IMR-90 (cell line): ENCODE measurements around the gene SLC8A3. TPM values are rescaled to one million over a fixed set of nuclear protein-coding genes. Genes with fewer than 3 reads are reported as not detected.
A peak's percentile ranks its signal among the peaks of the same experiment; 100 is the strongest.

Experiments
- ATAC-seq: fragments of 200-7000 bp; cut with Tn5 transposase; 2 replicates; pipeline ENCODE4 v1.9.1; 2020; ENCODE audit warnings: low read depth, mild to moderate bottlenecking, moderate library complexity
- BruUV-seq: library from RNA; stranded (reverse); fragments of 400-500 nt; replicated peaks from 2 replicates; lab custom pipeline; 2021; lab: Mats Ljungman, UMichigan
- CTCF ChIA-PET: fragments of 300-600 bp; formaldehyde crosslinking; extraction: SDS; loops from one replicate; lab custom pipeline; 2021; ENCODE audit warnings: antibody characterized with exemption; lab: Yijun Ruan, JAX
- POLR2A ChIA-PET: fragments of 300-600 bp; sonication (Branson Sonifier 250); formaldehyde crosslinking; loops from one replicate; lab custom pipeline; 2022; ENCODE audit warnings: antibody characterized with exemption; ENCODE audit not compliant: unreplicated experiment; lab: Charles Lee
- DNase-seq: peaks from one replicate; pipeline ENCODE4 v3.0.0; 2013
- H2AFZ ChIP-seq: replicated peaks from 2 replicates; pipeline ENCODE3; 2013; ENCODE audit warnings: low read length, mild to moderate bottlenecking; ENCODE audit not compliant: poor library complexity
- H2AK5ac ChIP-seq: 2 replicates; pipeline ENCODE4 v1.6.1; 2013; ENCODE audit warnings: low read depth, low read length, inconsistent platforms
- H2AK9ac ChIP-seq: replicated peaks from 2 replicates; pipeline ENCODE3; 2013; ENCODE audit warnings: mild to moderate bottlenecking, low read depth, low read length, moderate library complexity; ENCODE audit not compliant: poor library complexity
- H2BK120ac ChIP-seq: 2 replicates; pipeline ENCODE4 v1.6.1; 2013; ENCODE audit warnings: low read depth, low read length, inconsistent platforms
- H2BK15ac ChIP-seq: 3 replicates; pipeline ENCODE4 v1.6.1; 2013; ENCODE audit warnings: low read depth, low read length, inconsistent platforms
- H2BK20ac ChIP-seq: 2 replicates; pipeline ENCODE4 v1.6.1; 2013; ENCODE audit warnings: low read depth, mild to moderate bottlenecking, inconsistent platforms, low read length, moderate library complexity
- H2BK5ac ChIP-seq: 2 replicates; pipeline ENCODE4 v1.6.1; 2013; ENCODE audit warnings: mild to moderate bottlenecking, low read depth, low read length, inconsistent platforms; ENCODE audit not compliant: poor library complexity, severe bottlenecking
- H3K14ac ChIP-seq: replicated peaks from 2 replicates; pipeline ENCODE4 v1.6.1; 2013; ENCODE audit warnings: low read depth, low read length, inconsistent platforms
- H3K18ac ChIP-seq: 2 replicates; pipeline ENCODE4 v1.6.1; 2013; ENCODE audit warnings: low read depth, low read length, control low read depth
- H3K23ac ChIP-seq: 2 replicates; pipeline ENCODE4 v1.6.1; 2013; ENCODE audit warnings: low read depth, low read length, inconsistent platforms
- H3K27ac ChIP-seq: 2 replicates; pipeline ENCODE4 v1.5.1; 2013; ENCODE audit warnings: mild to moderate bottlenecking, control low read depth, low read length; ENCODE audit not compliant: insufficient read depth
- H3K27me3 ChIP-seq: 2 replicates; pipeline ENCODE4 v1.6.1; 2013; ENCODE audit warnings: low read length; ENCODE audit not compliant: control insufficient read depth, insufficient read depth
- H3K36me3 ChIP-seq: 2 replicates; pipeline ENCODE4 v1.6.1; 2013; ENCODE audit warnings: low read length, mixed read lengths; ENCODE audit not compliant: control insufficient read depth, insufficient read depth
- H3K4ac ChIP-seq: 2 replicates; pipeline ENCODE4 v1.6.1; 2013; ENCODE audit warnings: low read depth, low read length, inconsistent platforms
- H3K4me1 ChIP-seq: 2 replicates; pipeline ENCODE4 v1.6.1; 2013; ENCODE audit warnings: low read length, mixed read lengths; ENCODE audit not compliant: control insufficient read depth, insufficient read depth
- H3K4me2 ChIP-seq: 2 replicates; pipeline ENCODE4 v1.6.1; 2013; ENCODE audit warnings: low read depth, mild to moderate bottlenecking, control low read depth, low read length, moderate library complexity
- H3K4me3 ChIP-seq: 2 replicates; pipeline ENCODE4 v1.5.1; 2013; ENCODE audit warnings: low read depth, mild to moderate bottlenecking, control low read depth, low read length, moderate library complexity; ENCODE audit not compliant: insufficient read depth
- H3K56ac ChIP-seq: 2 replicates; pipeline ENCODE4 v1.6.1; 2013; ENCODE audit warnings: low read length, inconsistent platforms; ENCODE audit not compliant: insufficient read depth; ENCODE audit errors: extremely low read depth
- H3K79me1 ChIP-seq, 2 experiments: 2 replicates each; pipeline ENCODE4 v1.6.1; 2013; ENCODE audit warnings: low read length in 2 of 2, inconsistent platforms in 1 of 2, low read depth in 1 of 2
- H3K9ac ChIP-seq: 2 replicates; pipeline ENCODE4 v1.6.1; 2013; ENCODE audit warnings: low read depth, low read length, control low read depth
- H3K9me1 ChIP-seq: 2 replicates; pipeline ENCODE4 v1.6.1; 2013; ENCODE audit warnings: low read length, inconsistent platforms; ENCODE audit not compliant: insufficient read depth
- H3K9me3 ChIP-seq: 2 replicates; pipeline ENCODE4 v1.6.1; 2013; ENCODE audit warnings: low read length; ENCODE audit not compliant: control insufficient read depth, insufficient read depth
- H4K20me1 ChIP-seq: 2 replicates; pipeline ENCODE4 v1.6.1; 2013; ENCODE audit warnings: low read length, inconsistent platforms; ENCODE audit not compliant: insufficient read depth
- H4K5ac ChIP-seq: 2 replicates; pipeline ENCODE4 v1.6.1; 2013; ENCODE audit warnings: mild to moderate bottlenecking, low read depth, low read length, control low read depth
- H4K8ac ChIP-seq, 2 experiments: 2 replicates each; pipeline ENCODE4 v1.6.1; 2013; ENCODE audit warnings: low read depth in 2 of 2, low read length in 2 of 2, control low read depth in 1 of 2, inconsistent platforms in 1 of 2
- H4K91ac ChIP-seq: 2 replicates; pipeline ENCODE4 v1.6.1; 2013; ENCODE audit warnings: low read depth, low read length, inconsistent platforms; ENCODE audit not compliant: insufficient read depth
- CEBPB ChIP-seq: IDR thresholded peaks from 2 replicates; pipeline ENCODE4 v1.6.1; 2012; ENCODE audit warnings: low read depth, low read length, improper control_type of control experiment
- FOS ChIP-seq: fragments of 150-350 bp; IDR thresholded peaks from 2 replicates; pipeline ENCODE4 v1.6.1; 2016; ENCODE audit warnings: low read depth, low read length
- POLR2A ChIP-seq: IDR thresholded peaks from 2 replicates; pipeline ENCODE4 v1.6.1; 2012; ENCODE audit warnings: mild to moderate bottlenecking, low read depth, low read length
- RCOR1 ChIP-seq: IDR thresholded peaks from 2 replicates; pipeline ENCODE4 v1.6.1; 2012; ENCODE audit warnings: mild to moderate bottlenecking, low read length, improper control_type of control experiment; ENCODE audit not compliant: insufficient replicate concordance
- WGBS, 2 experiments: methylation state at CpG; one replicate each; pipeline versions ENCODE4 v1.1.5 to v1.1.7; 2013; ENCODE audit warnings: missing lambda C conversion rate in 2 of 2; ENCODE audit not compliant: insufficient read length in 1 of 2; ENCODE audit errors: extremely low coverage in 2 of 2; 5-methylcytosine and 5-hydroxymethylcytosine counted together
- dilution Hi-C: fragments of 300-500 bp; cut with HindIII; formaldehyde crosslinking; loops from one replicate; pipeline ENCODE4 v1.14.3; 2018; ENCODE audit warnings: low sequenced_read_pairs; ENCODE audit not compliant: unreplicated experiment
- in situ Hi-C: fragments of 300-500 bp; cut with MboI; formaldehyde crosslinking; loops from 3 replicates; pipeline ENCODE4 v1.14.3; 2019; ENCODE audit warnings: low sequenced_read_pairs, inconsistent platforms, mixed read lengths
- intact Hi-C: fragments of 100-400 bp; cut with micrococcal nuclease; formaldehyde crosslinking; loops from 2 replicates; pipeline ENCODE4 v1.10.0; 2022
- polyA plus RNA-seq, 3 experiments: library from polyadenylated mRNA; depleted of rRNA; stranded (reverse); fragments of >200 nt; gene quantifications; 2 replicates each; pipeline ENCODE4 v1.2.3, GENCODE V29; 2012; ENCODE audit warnings: low replicate concordance in 1 of 3
- total RNA-seq: library from RNA; depleted of rRNA; stranded (reverse); fragments of >200 nt; gene quantifications from 2 replicates; pipeline ENCODE4 v1.2.3, GENCODE V29; 2012

The SLC8A3 gene
- total and polyA plus RNA-seq, 2 of the 4 experiments (the other 2 are of a cell fraction), result under 0.01 TPM; not detected in 1

GRCh38 chr14:70188322-70188658 is 461 bp downstream of the SLC8A3 start:
- Histone ChIP-seq H3K9me3 (no peaks in the 10 kb centered on the region), H2BK5ac (no peak overlapping the region), H4K8ac (no peak overlapping the region), H3K36me3 (no peaks in the 10 kb centered on the region), H3K27ac (no peak overlapping the region), H4K20me1 (no peaks in the 10 kb centered on the region), H2BK15ac (no peak overlapping the region), H3K79me1 (no peaks in the 10 kb centered on the region), H3K18ac (no peak overlapping the region), H2BK120ac (no peak overlapping the region), H2BK20ac (no peak overlapping the region), H4K91ac (no peak overlapping the region), H2AFZ (peak overlapping the region; percentile 89), H3K56ac (no peak overlapping the region), H3K23ac (no peak overlapping the region), H4K5ac (no peak overlapping the region), H3K4me2 (peak overlapping the region; percentile 90), H3K9me1 (no peaks in the 10 kb centered on the region), H3K4me1 (no peaks in the 10 kb centered on the region; the same call in 1 of the 2 replicates), H3K9ac (peak overlapping the region; percentile 29; the same call in 1 of the 2 replicates), H3K4ac (no peak overlapping the region), H3K4me3 (peak overlapping the region; percentile 38), H2AK9ac (peak overlapping the region; percentile 79), H2AK5ac (no peak overlapping the region), H3K14ac (no peak overlapping the region), H3K27me3 (peaks cover 21% of the 10 kb centered on the region)
- dilution Hi-C loops (no loop called here), intact Hi-C loops (no loop called here), in situ Hi-C loops (no loop called here)
- 0% methylated on average over 28 of the region's 38 CpGs; no CpG with 5 or more reads in 1 of the 2 experiments for WGBS, 2 experiments
- TF ChIP-seq RCOR1 (no peak), POLR2A (no peak), CEBPB (no peak), FOS (no peak)
- DNase-seq, result no peak
- CTCF ChIA-PET, result no interaction called here
- POLR2A ChIA-PET, result no interaction called here
- peak; percentile 30 for ATAC-seq
- BruUV-seq, result no TSS peak
